GM18511 (cell line): ENCODE data around the gene DBX2.
"Not testable (repeated sequence)": the region's sequence is repeated elsewhere in the genome, so short reads cannot be mapped to it uniquely, and the experiment has no call there.

Source experiments
- ATAC-seq: cut with Tn5 transposase; IDR thresholded peaks from one replicate; pipeline ENCODE4 v1.9.1; 2021; ENCODE audit warnings: mild to moderate bottlenecking, moderate library complexity; ENCODE audit not compliant: unreplicated experiment

The DBX2 gene

GRCh38 chr12:45050751-45051571 lies at the start of gene DBX2:
Gene DBX2 (minus strand): TSS chr12:45051099. CDS start chr12:45050927, 172 bp downstream.
- ATAC-seq, result no peak

GRCh38 chr12:45098766-45099165 lies 47.9 kb upstream of the DBX2 start:
- ATAC-seq, result no peak

- ATAC-seq, result not testable (repeated sequence)
Measured at GRCh38 chr12:45095417-45095816, 44.5 kb upstream of the DBX2 start.

GRCh38 chr12:45093051-45093450 lies 42.2 kb upstream of the DBX2 start:
- ATAC-seq, result no peak

GRCh38 chr12:45089411-45090075 lies 38.6 kb upstream of the DBX2 start:
- no peak for ATAC-seq

GRCh38 chr12:45088608-45089007 lies 37.7 kb upstream of the DBX2 start:
- no peak for ATAC-seq

- ATAC-seq, result not testable (repeated sequence)
Measured at GRCh38 chr12:45084248-45084647, 33.3 kb upstream of the DBX2 start.

- no peak for ATAC-seq
Measured at GRCh38 chr12:45077251-45077650, 26.4 kb upstream of the DBX2 start.

GRCh38 chr12:45076417-45077026 lies 25.6 kb upstream of the DBX2 start:
- ATAC-seq, result no peak

GRCh38 chr12:45075587-45076282 lies 24.8 kb upstream of the DBX2 start:
- ATAC-seq, result no peak

GRCh38 chr12:45065125-45065626 lies 14.3 kb upstream of the DBX2 start:
- no peak for ATAC-seq

- ATAC-seq, result no peak
Measured at GRCh38 chr12:45060976-45061375, 10.1 kb upstream of the DBX2 start.

- ATAC-seq, result no peak
Measured at GRCh38 chr12:45051572-45052125, 750 bp upstream of the DBX2 start.

GRCh38 chr12:45049912-45050750 lies 768 bp downstream of the DBX2 start:
- no peak for ATAC-seq

- ATAC-seq, result no peak
Measured at GRCh38 chr12:45042599-45042998, 8.3 kb downstream of the DBX2 start.

GRCh38 chr12:45040977-45041376 lies 9.9 kb downstream of the DBX2 start:
- ATAC-seq, result no peak

- ATAC-seq, result no peak
Measured at GRCh38 chr12:45039757-45040156, 11.1 kb downstream of the DBX2 start.

GRCh38 chr12:45034861-45035265 lies 16.0 kb downstream of the DBX2 start:
- ATAC-seq, result no peak

GRCh38 chr12:45017916-45018315 lies 33.0 kb downstream of the DBX2 start:
- no peak for ATAC-seq

- no peak for ATAC-seq
Measured at GRCh38 chr12:45014396-45014795, 36.5 kb downstream of the DBX2 start.
